ENCODE data around the gene API5.

The API5 gene

DNA sequence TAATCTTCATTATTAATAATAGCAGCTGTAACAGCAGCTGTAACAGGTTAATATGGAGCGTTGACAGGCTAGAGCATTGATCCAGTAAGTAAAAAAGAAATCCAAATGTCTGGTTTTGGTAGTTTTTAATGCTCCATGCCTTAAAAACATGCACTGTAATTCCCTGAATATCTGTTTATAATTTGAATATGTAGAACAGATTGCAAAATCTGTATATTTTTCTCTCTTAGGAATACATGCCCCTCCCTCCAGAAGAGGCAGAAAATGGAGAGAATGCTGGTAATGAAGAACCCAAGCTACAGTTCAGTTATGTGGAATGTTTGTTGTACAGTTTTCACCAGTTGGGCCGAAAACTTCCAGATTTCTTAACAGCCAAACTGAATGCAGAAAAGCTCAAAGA is 16.7 kb downstream of the API5 start:
- TF ChIP-seq GATA2 (IDR thresholded peaks at IDR 0.05; ENCODE audit: low read depth, low read length) (no peak), GATA3 (IDR thresholded peaks at IDR 0.05; ENCODE audit: low read depth, low read length) (no peak)

DNA sequence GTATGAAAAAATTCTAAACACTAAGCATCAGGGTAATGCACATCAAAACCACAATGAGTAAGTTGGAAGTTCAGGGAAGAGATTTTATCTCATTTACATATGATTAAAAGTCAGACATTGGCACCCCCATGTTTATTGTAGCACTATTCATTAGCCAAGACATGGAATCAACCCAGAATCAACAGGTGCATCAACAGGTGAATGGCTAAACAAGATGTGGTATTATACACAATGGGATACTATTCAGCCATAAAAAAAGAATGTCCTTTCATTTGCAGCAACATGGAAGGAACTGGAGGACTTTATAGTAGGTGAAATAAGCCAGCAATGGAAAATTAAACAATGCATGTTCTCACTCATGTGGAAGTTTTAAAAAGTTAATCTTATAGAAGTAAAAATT is 29.4 kb downstream of the API5 start:
- no peak for TF ChIP-seq GATA2 (IDR thresholded peaks at IDR 0.05; ENCODE audit: low read depth, low read length)
- no peak for TF ChIP-seq GATA3 (IDR thresholded peaks at IDR 0.05; ENCODE audit: low read depth, low read length)

DNA sequence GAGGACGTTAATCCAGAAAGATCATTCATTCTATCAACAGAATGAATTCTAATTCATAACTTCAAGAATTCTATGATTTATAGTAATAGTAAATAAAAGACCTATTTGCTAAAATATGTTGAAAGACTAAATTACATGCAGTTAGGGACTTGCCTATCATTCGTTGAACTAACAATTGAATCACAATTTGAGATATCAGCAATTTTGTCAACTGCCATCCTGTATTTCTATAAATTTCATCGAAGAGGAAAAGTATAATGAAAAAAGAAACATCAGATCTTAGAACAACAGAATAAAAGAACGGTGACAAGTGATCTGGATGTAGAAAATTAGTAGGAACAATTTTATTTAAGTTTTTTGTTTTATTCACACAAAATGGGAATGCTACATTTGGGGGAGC is 42.5 kb downstream of the API5 start:
- TF ChIP-seq GATA2 (IDR thresholded peaks at IDR 0.05; ENCODE audit: low read depth, low read length) (no peak), GATA3 (IDR thresholded peaks at IDR 0.05; ENCODE audit: low read depth, low read length) (no peak)

DNA sequence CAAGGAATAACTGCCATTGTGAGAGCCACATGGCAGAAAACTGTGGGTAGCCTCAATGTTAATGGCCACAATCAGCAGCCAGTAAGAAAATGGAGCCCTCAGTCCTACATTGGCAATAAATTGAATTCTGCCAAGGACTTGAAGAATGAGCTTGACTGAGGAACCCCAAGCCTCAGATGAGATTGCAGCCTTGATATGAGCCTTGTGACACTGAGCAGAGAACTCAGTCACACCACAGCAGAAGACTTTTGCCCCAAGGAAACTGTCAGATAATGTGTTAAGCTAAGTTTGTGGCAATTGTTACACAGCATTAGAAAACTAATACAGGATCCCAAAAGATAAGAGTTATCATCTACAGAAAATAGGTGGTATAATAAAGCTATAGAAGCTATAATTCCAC is 44.5 kb downstream of the API5 start:
- TF ChIP-seq GATA3 (IDR thresholded peaks at IDR 0.05; ENCODE audit: low read depth, low read length): no peak
- no peak for TF ChIP-seq GATA2 (IDR thresholded peaks at IDR 0.05; ENCODE audit: low read depth, low read length)

DNA sequence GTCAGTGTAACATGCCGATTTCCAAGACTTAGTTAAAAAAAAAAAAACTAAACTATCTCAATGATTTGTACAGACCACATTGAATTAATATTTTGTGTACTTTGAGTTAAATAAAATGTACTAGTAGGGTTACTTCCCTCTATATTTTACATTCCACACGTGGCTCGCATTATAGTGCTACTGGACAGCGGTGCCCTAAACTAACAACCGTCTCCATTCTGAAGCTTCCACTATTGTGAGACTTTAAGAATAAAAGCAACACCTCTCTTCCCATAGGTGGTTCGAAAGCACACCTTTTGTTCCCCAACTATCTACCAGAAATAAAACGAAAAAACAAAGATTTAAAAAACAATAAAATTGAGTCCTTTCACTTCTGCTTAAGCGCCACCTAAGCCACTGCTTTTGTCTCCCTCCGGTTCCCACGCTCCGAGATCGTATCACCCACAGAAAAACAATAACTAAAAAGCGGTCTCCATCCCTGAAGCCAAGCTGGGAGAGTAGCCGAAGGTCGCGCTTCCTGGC is 46.5 kb downstream of the API5 start:
- no peak for TF ChIP-seq GATA3 (IDR thresholded peaks at IDR 0.05; ENCODE audit: low read depth, low read length)
- TF ChIP-seq GATA2 (IDR thresholded peaks at IDR 0.05; ENCODE audit: low read depth, low read length): peak; percentile 38; the same call in 1 of the 2 replicates

DNA sequence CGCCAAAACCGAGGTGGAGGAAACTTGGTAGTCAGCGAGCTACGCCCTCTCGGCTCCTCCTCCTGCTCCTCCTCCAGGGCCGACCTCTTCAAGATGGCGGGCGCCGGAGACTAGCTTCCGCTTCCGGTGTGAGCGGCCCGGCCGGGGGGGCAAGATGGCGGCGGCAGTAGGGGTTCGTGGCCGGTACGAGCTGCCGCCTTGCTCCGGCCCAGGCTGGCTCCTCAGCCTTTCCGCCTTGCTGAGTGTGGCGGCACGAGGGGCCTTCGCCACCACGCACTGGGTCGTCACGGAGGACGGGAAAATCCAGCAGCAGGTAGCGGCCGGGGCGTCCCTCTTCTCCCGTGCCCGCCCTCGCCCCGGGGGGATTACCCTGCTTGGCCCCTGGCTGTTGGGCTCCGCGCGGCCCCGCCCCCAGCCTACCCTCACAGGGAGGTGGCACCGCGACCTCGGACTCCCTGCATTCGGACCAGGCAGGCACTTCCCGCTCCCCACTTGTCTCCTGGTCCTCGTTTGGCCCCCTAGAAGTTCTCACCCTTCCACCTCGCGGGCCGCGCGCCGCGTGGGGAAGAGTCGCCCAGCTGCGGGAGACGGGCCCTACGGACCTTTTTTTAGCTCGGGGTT is 47.1 kb downstream of the API5 start, which contains the start of gene TTC17:
Gene TTC17, plus strand, starts transcription at position 120 of the 621 bp plus-strand sequence. Its CDS starts 35 bp downstream, at position 155.
- TF ChIP-seq GATA3 (IDR thresholded peaks at IDR 0.05; ENCODE audit: low read depth, low read length): no peak
- TF ChIP-seq GATA2 (IDR thresholded peaks at IDR 0.05; ENCODE audit: low read depth, low read length): no peak; the same call in 1 of the 2 replicates

DNA sequence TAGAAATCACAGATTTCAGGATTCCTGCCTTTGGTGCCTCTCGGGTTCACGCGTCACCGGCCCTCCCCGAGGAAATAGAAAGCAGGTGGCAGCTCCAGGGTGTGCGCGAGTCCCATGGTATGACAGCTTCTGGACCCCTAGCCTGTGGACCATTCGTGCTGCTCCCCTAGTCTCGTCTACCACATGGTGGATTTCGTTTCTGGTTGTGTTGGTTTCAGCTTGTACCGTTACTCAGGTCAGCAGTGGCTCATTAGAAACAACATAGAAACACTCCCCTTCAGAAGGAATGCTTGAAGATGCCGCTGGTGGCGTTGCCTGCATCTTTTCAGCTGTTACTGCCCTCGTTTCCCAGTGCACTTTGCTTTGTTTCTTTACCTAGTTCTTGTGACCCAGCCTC is 47.6 kb downstream of the API5 start:
- TF ChIP-seq GATA3 (IDR thresholded peaks at IDR 0.05; ENCODE audit: low read depth, low read length) (no peak), GATA2 (IDR thresholded peaks at IDR 0.05; ENCODE audit: low read depth, low read length) (no peak)

DNA sequence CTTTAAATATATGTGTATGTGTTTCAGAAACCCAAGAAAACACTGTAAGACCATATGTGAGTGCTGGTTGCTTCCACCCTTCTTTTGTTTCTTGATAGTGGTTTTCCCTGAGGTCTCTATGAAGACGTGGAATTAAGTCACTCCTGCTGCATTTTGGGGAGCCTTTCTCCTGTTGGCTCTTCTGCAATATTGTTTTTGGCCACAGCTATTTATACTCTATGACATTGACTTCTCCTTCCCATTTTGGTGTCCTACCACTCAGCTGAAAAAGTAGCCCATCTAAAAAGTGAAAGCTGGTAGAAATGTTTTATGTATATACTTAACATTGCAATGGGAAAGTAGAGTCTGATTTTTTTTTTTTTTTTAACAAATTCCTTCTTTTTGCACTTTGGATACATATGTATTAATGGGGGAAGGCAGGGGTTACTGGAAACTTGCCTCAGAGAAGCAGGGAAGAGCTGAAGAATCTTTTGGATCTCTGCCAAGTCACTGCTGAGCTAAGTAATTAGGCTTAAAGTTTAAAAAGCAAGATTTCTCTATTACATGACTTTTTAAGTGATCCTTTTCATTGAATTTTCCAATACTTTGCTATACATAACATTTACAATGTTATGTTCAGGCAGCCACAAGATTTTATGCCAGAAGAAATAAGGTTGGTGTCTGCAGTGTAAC is 48.7 kb downstream of the API5 start:
- TF ChIP-seq GATA2 (IDR thresholded peaks at IDR 0.05; ENCODE audit: low read depth, low read length): no peak
- no peak for TF ChIP-seq GATA3 (IDR thresholded peaks at IDR 0.05; ENCODE audit: low read depth, low read length)

DNA sequence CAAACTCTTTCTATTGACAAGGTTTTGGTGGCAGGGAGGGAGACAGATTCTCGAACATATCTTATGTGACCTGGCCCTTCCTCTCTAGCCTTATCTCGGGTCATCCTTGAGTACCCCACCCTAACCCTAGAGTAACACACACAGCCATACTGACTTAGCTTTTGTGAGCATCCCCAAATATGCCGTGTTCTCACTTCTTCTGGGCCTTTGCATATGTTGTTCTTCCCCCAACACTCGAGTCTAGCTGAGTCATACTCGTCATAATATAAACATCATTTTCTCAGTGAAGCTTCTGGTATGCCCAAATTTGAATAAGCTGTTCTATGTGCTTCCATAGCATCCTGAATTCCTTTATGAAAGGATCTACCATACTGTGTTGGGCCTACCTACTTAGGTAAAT is 54.9 kb downstream of the API5 start:
- TF ChIP-seq GATA2 (IDR thresholded peaks at IDR 0.05; ENCODE audit: low read depth, low read length): no peak

DNA sequence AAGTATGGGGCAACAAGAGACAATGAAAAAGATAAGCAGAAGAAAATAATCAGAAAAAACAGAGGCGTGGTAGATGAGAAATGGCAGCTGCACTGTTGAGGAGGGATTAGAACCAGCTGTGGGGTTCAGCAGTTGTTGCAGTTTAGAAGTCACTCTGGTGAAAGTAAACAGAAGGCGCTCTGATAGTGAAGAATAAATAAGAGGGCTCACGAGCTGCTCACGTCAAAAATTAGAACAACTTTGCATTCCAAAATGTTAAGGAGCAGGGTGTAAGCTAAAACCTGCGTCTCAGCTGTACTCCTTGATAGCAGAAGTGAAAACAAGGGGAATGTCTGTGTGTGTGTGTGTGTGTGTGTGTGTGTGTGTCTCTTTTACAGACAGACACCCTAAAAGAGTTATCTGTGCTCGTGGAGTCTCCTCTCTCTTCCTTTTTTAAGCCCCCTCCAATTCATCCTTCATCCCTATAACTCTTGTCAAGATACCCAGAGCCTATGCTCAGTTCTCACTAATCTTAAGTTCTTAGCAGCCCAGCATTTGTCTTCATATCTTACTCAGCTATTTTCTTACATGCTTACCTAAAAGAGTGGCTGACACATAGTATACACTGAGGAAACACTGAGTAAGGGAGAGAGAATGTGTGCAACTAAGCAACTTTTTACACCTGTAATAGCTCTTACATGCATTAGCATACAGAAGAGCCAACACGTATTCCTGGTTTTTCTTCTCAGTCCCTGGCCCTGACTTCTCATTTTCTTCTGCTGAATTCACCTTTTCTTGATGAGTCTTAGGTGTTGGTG is 55.8 kb downstream of the API5 start:
- TF ChIP-seq GATA2 (IDR thresholded peaks at IDR 0.05; ENCODE audit: low read depth, low read length) (no peak), GATA3 (IDR thresholded peaks at IDR 0.05; ENCODE audit: low read depth, low read length) (no peak)

DNA sequence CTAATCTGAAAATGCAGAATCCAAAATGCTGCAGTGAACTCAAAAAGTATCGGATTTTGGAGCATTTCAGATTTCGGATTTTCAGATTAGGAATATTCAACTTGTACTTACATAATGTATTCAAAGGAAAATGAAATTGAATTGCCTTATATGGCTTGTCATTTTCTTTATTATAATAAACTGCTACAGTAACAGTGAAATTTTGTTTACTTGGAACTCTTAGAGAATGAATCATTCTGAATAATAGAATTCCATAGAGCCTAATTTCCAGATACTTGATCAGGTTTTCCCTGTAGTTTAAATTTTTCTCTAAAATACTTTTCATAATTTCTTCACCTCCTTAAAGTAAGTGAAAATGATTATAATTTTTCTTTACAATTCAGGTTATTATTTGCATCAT is 64.3 kb downstream of the API5 start:
- TF ChIP-seq GATA2 (IDR thresholded peaks at IDR 0.05; ENCODE audit: low read depth, low read length) (no peak), GATA3 (IDR thresholded peaks at IDR 0.05; ENCODE audit: low read depth, low read length) (no peak)

DNA sequence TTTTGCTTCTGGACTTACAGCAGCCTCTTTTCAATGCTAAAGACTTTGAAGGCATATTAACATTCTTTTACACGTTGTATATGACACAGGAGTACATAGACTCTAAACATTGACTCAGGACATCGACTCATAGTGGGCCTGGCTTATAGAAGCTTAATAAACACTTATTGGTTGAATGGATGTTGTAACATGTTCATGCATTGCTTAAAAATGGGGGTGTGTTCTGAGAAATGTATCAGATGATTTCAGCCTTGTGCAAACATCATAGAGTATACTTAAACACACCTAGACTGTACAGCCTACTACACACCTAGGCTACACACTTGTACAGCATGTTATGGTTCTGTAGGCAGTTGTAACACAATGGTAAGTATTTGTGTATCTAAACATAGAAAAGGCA is 64.8 kb downstream of the API5 start:
- no peak for TF ChIP-seq GATA3 (IDR thresholded peaks at IDR 0.05; ENCODE audit: low read depth, low read length)
- TF ChIP-seq GATA2 (IDR thresholded peaks at IDR 0.05; ENCODE audit: low read depth, low read length): no peak

DNA sequence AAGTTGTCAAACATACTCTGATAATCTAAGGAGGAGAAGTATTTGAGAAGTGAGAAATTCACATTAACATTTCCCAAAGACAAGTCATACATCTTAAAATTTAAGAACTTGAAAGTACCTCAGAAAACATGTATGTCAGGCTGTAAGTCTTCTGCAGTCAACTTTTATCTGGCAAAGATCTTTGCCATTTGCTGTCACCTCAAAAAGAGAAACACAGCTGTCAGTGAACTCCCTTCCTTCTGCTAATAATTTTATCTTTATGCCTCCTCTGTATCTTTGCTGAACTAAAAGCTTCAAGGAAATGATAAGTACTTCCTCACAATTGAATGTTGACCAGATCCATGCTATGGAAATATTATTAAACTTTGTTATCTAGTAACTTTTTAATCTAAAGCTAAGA is 65.6 kb downstream of the API5 start:
- TF ChIP-seq GATA2 (IDR thresholded peaks at IDR 0.05; ENCODE audit: low read depth, low read length) (no peak), GATA3 (IDR thresholded peaks at IDR 0.05; ENCODE audit: low read depth, low read length) (no peak)

DNA sequence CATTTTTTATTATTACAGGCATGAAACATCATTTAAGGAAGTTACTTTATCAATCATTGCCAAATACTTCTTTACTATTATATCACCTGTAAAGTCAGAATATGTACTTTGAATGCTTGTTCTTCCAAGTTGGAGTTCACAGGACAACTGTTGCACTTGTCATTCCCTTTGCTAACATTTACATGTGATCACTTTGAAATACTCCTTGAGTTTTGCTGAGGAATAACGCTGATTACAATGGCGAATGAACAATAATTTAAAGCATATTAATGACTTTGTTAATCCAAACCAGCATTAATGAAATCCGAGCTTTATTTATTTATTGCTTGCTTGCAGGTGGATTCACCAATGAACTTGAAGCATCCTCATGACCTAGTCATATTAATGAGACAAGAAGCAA is 67.1 kb downstream of the API5 start:
- TF ChIP-seq GATA3 (IDR thresholded peaks at IDR 0.05; ENCODE audit: low read depth, low read length) (no peak), GATA2 (IDR thresholded peaks at IDR 0.05; ENCODE audit: low read depth, low read length) (no peak)
